ENCODE data around the gene FOXK1. TPM values are rescaled to one million over a fixed set of nuclear protein-coding genes. Genes with fewer than 3 reads are reported as not detected.
A peak's percentile ranks its signal among the peaks of the same experiment; 100 is the strongest.

Gene FOXK1
- total and polyA plus RNA-seq, 8 donors = 3.9 to 20.6 (median 15.5) TPM

- intact Hi-C loops (cut with DNase I) = no loop called here
- Histone ChIP-seq H3K4me1 (peaks cover 0 to 3% (median 0%) of the 10 kb centered on the region in 3 donors), H3K36me3 (no peaks in the 10 kb centered on the region)
Observed at GRCh38 chr7:4714161-4714700, 32.1 kb downstream of the FOXK1 start.

GRCh38 chr7:4714767-4715409 lies 32.8 kb downstream of the FOXK1 start:
- H3K27ac ChIP-seq = peak overlapping the region in 1 of 4 donors; percentile 9
- DNase-seq (peak in 1 of 6 donors; percentile 3), ATAC-seq (no peak), FAIRE-seq (no peak)
- no peak overlapping the region for H3K4me3 ChIP-seq
- H3K27me3 ChIP-seq = no peaks in the 10 kb centered on the region
- no peaks in the 10 kb centered on the region for H3K9me3 ChIP-seq
- TF ChIP-seq CTCF (IDR thresholded peaks at IDR 0.05) = no peak
- no peaks in the 10 kb centered on the region for H3K36me3 ChIP-seq
- H3K4me1 ChIP-seq = peaks cover 0 to 3% (median 0%) of the 10 kb centered on the region in 3 donors
- 91% methylated on average over 26 of the region's 26 CpGs for WGBS, 2 donors
- intact Hi-C loops (cut with DNase I) = no loop called here

More at GRCh38 chr7:4714161-4714700, 32.1 kb downstream of the FOXK1 start:
- DNase-seq = peak in 1 of 6 donors; percentile 6
- Histone ChIP-seq H3K9me3 (no peaks in the 10 kb centered on the region), H3K27me3 (no peaks in the 10 kb centered on the region), H3K4me3 (no peak overlapping the region), H3K27ac (no peak overlapping the region)
- 97 to 99% methylated on average over 15 of the region's 15 CpGs for WGBS, 2 donors
- TF ChIP-seq CTCF (IDR thresholded peaks at IDR 0.05) = no peak
- no peak for FAIRE-seq
- ATAC-seq = no peak

- FAIRE-seq = no peak
- Histone ChIP-seq H3K4me1 (peaks cover 0 to 3% (median 0%) of the 10 kb centered on the region in 3 donors), H3K9me3 (no peaks in the 10 kb centered on the region), H3K27ac (peak overlapping the region in 1 of 4 donors; percentile 9), H3K27me3 (no peaks in the 10 kb centered on the region), H3K36me3 (no peaks in the 10 kb centered on the region), H3K4me3 (no peak overlapping the region)
- peak; percentile 46 to 76 (median 59) for ATAC-seq
- intact Hi-C loops (cut with DNase I) = no loop called here
- whole genome bisulfite sequencing, 2 donors = 64 to 69% methylated on average over 13 of the region's 13 CpGs
- peak in 2 of 6 donors; percentile 35 to 40 for DNase-seq
- TF ChIP-seq CTCF (IDR thresholded peaks at IDR 0.05) = no peak
Observed at GRCh38 chr7:4715410-4715776, 33.3 kb downstream of the FOXK1 start.

GRCh38 chr7:4716946-4717795 lies 35.1 kb downstream of the FOXK1 start:
- H3K4me1 ChIP-seq = peaks cover 0 to 3% (median 0%) of the 10 kb centered on the region in 3 donors
- ATAC-seq (no peak), DNase-seq (no peak), FAIRE-seq (no peak)
- H3K36me3 ChIP-seq = no peaks in the 10 kb centered on the region
- H3K9me3 ChIP-seq = no peaks in the 10 kb centered on the region
- intact Hi-C loops (cut with DNase I) = no loop called here
- H3K27ac ChIP-seq = no peak overlapping the region
- no peak for TF ChIP-seq CTCF (IDR thresholded peaks at IDR 0.05)
- H3K4me3 ChIP-seq = no peak overlapping the region
- no peaks in the 10 kb centered on the region for H3K27me3 ChIP-seq
- 94 to 97% methylated on average over 27 to 29 of the region's 29 CpGs for WGBS, 2 donors
